ENCODE measurements around the gene RHAG. TPM values are rescaled to one million over a fixed set of nuclear protein-coding genes. Genes with fewer than 3 reads are reported as not detected.

The RHAG gene
- total RNA-seq, 1 experiment from 2014 or later = not detected

GRCh38 chr6:49555951-49556350 is 80.7 kb downstream of the RHAG start:
- Histone ChIP-seq H4K5ac (ENCODE audit: insufficient read length, low read depth, low read length) (no peak overlapping the region), H3K4me2 (ENCODE audit: insufficient read depth, insufficient read length, low read length) (no peak overlapping the region), H3K79me1 (ENCODE audit: insufficient read depth, low read depth, low read length, poor library complexity, severe bottlenecking) (no peaks in the 10 kb centered on the region), H3K9ac (ENCODE audit: extremely low read depth, insufficient read length, low read length) (no peak overlapping the region), H2BK20ac (ENCODE audit: low read depth, low read length, poor library complexity, severe bottlenecking) (no peak overlapping the region), H4K8ac (replicated peaks; ENCODE audit: insufficient read length, low read depth, low read length) (no peak overlapping the region), H3K4ac (ENCODE audit: low read depth, low read length) (no peak overlapping the region), H2BK15ac (ENCODE audit: low read depth, low read length) (no peak overlapping the region), H3K56ac (ENCODE audit: insufficient read length, low read depth, low read length) (no peak overlapping the region), H3K27ac (ENCODE audit: insufficient read length, low read depth, low read length) (no peak overlapping the region), H3K18ac (ENCODE audit: insufficient read length, low read depth, low read length) (no peak overlapping the region), H3T11ph (ENCODE audit: low read length) (no peak overlapping the region), H2BK120ac (ENCODE audit: low read depth, low read length, poor library complexity, severe bottlenecking) (no peak overlapping the region), H3K9me3 (ENCODE audit: control insufficient read depth, low read depth, low read length) (no peaks in the 10 kb centered on the region), H2AK5ac (ENCODE audit: insufficient read length, low read length) (no peak overlapping the region), H3K23me2 (ENCODE audit: insufficient read length, low read depth, low read length, poor library complexity, severe bottlenecking) (peaks cover 4% of the 10 kb centered on the region), H3K79me2 (ENCODE audit: insufficient read depth, low read length) (no peaks in the 10 kb centered on the region), H2BK5ac (ENCODE audit: insufficient read length, low read length) (no peak overlapping the region), H2AFZ (ENCODE audit: low read length) (no peak overlapping the region), H3K4me1 (ENCODE audit: insufficient read depth, low read length) (peaks cover 6% of the 10 kb centered on the region; the same call in 1 of the 2 replicates), H3K27me3 (ENCODE audit: insufficient read depth, low read length) (peaks cover 20% of the 10 kb centered on the region), H3K23ac (ENCODE audit: insufficient read length, low read depth, low read length) (no peak overlapping the region), H3K14ac (ENCODE audit: insufficient read depth, low read length) (no peak overlapping the region), H2BK12ac (ENCODE audit: insufficient read length, low read depth, low read length) (no peak overlapping the region), H4K20me1 (ENCODE audit: control insufficient read depth, insufficient read depth, insufficient read length) (no peaks in the 10 kb centered on the region), H4K91ac (ENCODE audit: insufficient read length, low read depth, low read length) (no peak overlapping the region)
- no peak for TF ChIP-seq CTCF (conservative IDR thresholded peaks at IDR 0.05)
- Mint-ChIP-seq H3K9me3 (no peaks in the 10 kb centered on the region; a peak in 1 of 5 replicates), H3K4me1 (peaks cover 40 to 52% of the 10 kb centered on the region in 2 experiments), H3K27me3 (ENCODE audit: low read depth) (peaks cover 83% of the 10 kb centered on the region), H3K4me3 (no peak overlapping the region), H3K36me3 (ENCODE audit: insufficient read depth in 1 of 3, low read depth in 3 of 3) (peaks cover 13 to 64% (median 64%) of the 10 kb centered on the region in 3 experiments), H3K27ac (no peak overlapping the region)
- WGBS (ENCODE audit: extremely low coverage, insufficient read length, low lambda C conversion rate) = no CpG with 5 or more reads among the region's 4 CpGs
- no peak for DNase-seq

Other genes with a start within 250 kb of the RHAG start
- gene MMUT, start 173.6 kb downstream of the RHAG start, total RNA-seq (2021) = 13.7 and 13.8 TPM in 2 replicates
- 14.5 and 15.5 TPM in 2 replicates for gene CENPQ, start 173.5 kb downstream of the RHAG start, total RNA-seq (2021)
- not detected in 2 replicates for gene GLYATL3, start 136.9 kb downstream of the RHAG start, total RNA-seq (2021)
- 35.9 and 40.1 TPM in 2 replicates for gene C6orf141, start 86.2 kb downstream of the RHAG start, total RNA-seq (2021)
- gene CRISP2, start 76.7 kb upstream of the RHAG start, total RNA-seq (2021) = not detected in 2 replicates
- gene CRISP3, start 107.5 kb upstream of the RHAG start, total RNA-seq (2021) = not detected in 2 replicates
- not detected in 2 replicates for gene PGK2, start 150.4 kb upstream of the RHAG start, total RNA-seq (2021)
- not detected in 2 replicates for gene CRISP1, start 229.7 kb upstream of the RHAG start, total RNA-seq (2021)